Endothelial cell of umbilical vein (primary cell): ENCODE measurements around the gene HYAL3. TPM values are rescaled to one million over a fixed set of nuclear protein-coding genes. Genes with fewer than 3 reads are reported as not detected.

Source experiments
- BruUV-seq: library from RNA; stranded (reverse); fragments of 400-500 nt; replicated peaks from 2 replicates; lab custom pipeline; 2021; lab: Mats Ljungman, UMichigan
- CTCF ChIA-PET: fragments of 300-600, 350-600 bp; sonication (Branson Sonifier 250); formaldehyde crosslinking; loops from one replicate; lab custom pipeline; 2021; ENCODE audit warnings: antibody characterized with exemption, inconsistent platforms; lab: Charles Lee
- POLR2A ChIA-PET: fragments of 300-600, 350-600 bp; sonication (Branson Sonifier 250); formaldehyde crosslinking; loops from one replicate; lab custom pipeline; 2021; ENCODE audit warnings: antibody characterized with exemption, inconsistent platforms; lab: Charles Lee
- DNase-seq: peaks from one replicate; pipeline ENCODE4 v3.0.0-alpha.2; 2011; ENCODE audit warnings: low read depth, low spot score
- FAIRE-seq: peaks from 2 replicates; lab custom pipeline; 2011; peaks lifted over from hg19 to GRCh38; lab: Jason Lieb, UNC
- H2AFZ ChIP-seq: 2 replicates; pipeline ENCODE4 v1.6.0; 2012; ENCODE audit warnings: low read depth, low read length, control low read depth, inconsistent platforms
- H3K27ac ChIP-seq: 2 replicates; pipeline ENCODE4 v1.5.1; 2011; ENCODE audit warnings: low read depth, mild to moderate bottlenecking, control low read depth, low read length, moderate library complexity; ENCODE audit not compliant: insufficient read depth
- H3K27me3 ChIP-seq, 2 experiments: 2 replicates each; pipeline versions ENCODE4 v1.6.0 to v1.6.1; 2011; ENCODE audit warnings: low read length in 2 of 2, mixed read lengths in 1 of 2; ENCODE audit not compliant: control insufficient read depth in 2 of 2, insufficient read depth in 2 of 2
- H3K36me3 ChIP-seq, 2 experiments: 2 replicates in 1 of 2; 3 replicates in 1 of 2; pipeline ENCODE4 v1.5.1; 2011; ENCODE audit warnings: low read length in 2 of 2, mild to moderate bottlenecking in 1 of 2, moderate library complexity in 1 of 2; ENCODE audit not compliant: control insufficient read depth in 2 of 2, insufficient read depth in 2 of 2; ENCODE audit errors: extremely low read depth in 1 of 2
- H3K4me1 ChIP-seq: 3 replicates; pipeline ENCODE4 v1.5.1; 2011; ENCODE audit warnings: mild to moderate bottlenecking, low read length; ENCODE audit not compliant: control insufficient read depth, insufficient read depth; ENCODE audit errors: extremely low read depth
- H3K4me2 ChIP-seq: 2 replicates; pipeline ENCODE4 v1.6.1; 2011; ENCODE audit warnings: low read length, control low read depth, mixed read lengths; ENCODE audit not compliant: insufficient read depth
- H3K4me3 ChIP-seq, 3 experiments: fragments of 200-600 bp in 1 of 3; sonication (generic), shearing (Covaris generic) in 1 of 3; replicated peaks in 1 of 3; 2 replicates each; pipeline ENCODE4 v1.5.1; 2011 to 2016; ENCODE audit warnings: control low read depth in 3 of 3, low read length in 3 of 3, mild to moderate bottlenecking in 2 of 3, inconsistent platforms in 1 of 3, low read depth in 1 of 3, moderate library complexity in 1 of 3; ENCODE audit not compliant: insufficient read depth in 1 of 3
- H3K79me2 ChIP-seq: 2 replicates; pipeline ENCODE4 v1.6.0; 2012; ENCODE audit warnings: low read length, inconsistent platforms; ENCODE audit not compliant: control insufficient read depth, insufficient read depth
- H3K9ac ChIP-seq: replicated peaks from 2 replicates; pipeline ENCODE3; 2011; ENCODE audit warnings: low read length, control low read depth; ENCODE audit not compliant: insufficient read depth; ENCODE audit errors: extremely low read depth
- H3K9me1 ChIP-seq: replicated peaks from 3 replicates; pipeline ENCODE4 v1.6.0; 2011; ENCODE audit warnings: mild to moderate bottlenecking, low read length; ENCODE audit not compliant: control insufficient read depth, insufficient read depth; ENCODE audit errors: extremely low read depth
- H3K9me3 ChIP-seq: replicated peaks from 2 replicates; pipeline ENCODE4 v1.5.1; 2012; ENCODE audit warnings: low read length, inconsistent platforms; ENCODE audit not compliant: control insufficient read depth, insufficient read depth
- H4K20me1 ChIP-seq: replicated peaks from 2 replicates; pipeline ENCODE3; 2011; ENCODE audit warnings: mild to moderate bottlenecking, low read length; ENCODE audit not compliant: control insufficient read depth, insufficient read depth; ENCODE audit errors: extremely low read depth
- CTCF ChIP-seq, 2 donors: IDR thresholded peaks; 1 replicate in 1 of 2; 2 replicates in 1 of 2; pipeline ENCODE4 v1.5.1; 2011; ENCODE audit warnings: low read length in 2 of 2, mild to moderate bottlenecking in 2 of 2, moderate library complexity in 2 of 2, control low read depth in 1 of 2, inconsistent platforms in 1 of 2, low read depth in 1 of 2; ENCODE audit not compliant: insufficient read depth in 1 of 2; ENCODE audit errors: extremely low read depth in 1 of 2
- EZH2 ChIP-seq: IDR thresholded peaks from 2 replicates; pipeline ENCODE4 v1.6.1; 2012; ENCODE audit warnings: borderline replicate concordance, low read depth, mild to moderate bottlenecking, moderate library complexity, low read length, inconsistent platforms; ENCODE audit not compliant: severe bottlenecking
- FOS ChIP-seq: IDR thresholded peaks from 2 replicates; pipeline ENCODE4 v1.6.1; 2011; ENCODE audit warnings: mild to moderate bottlenecking, low read length, moderate library complexity, borderline replicate concordance; ENCODE audit not compliant: insufficient read depth
- GATA2 ChIP-seq: IDR thresholded peaks from 2 replicates; pipeline ENCODE4 v1.7.0; 2011; ENCODE audit warnings: low read depth, mild to moderate bottlenecking, moderate library complexity, mixed read lengths, low read length; ENCODE audit not compliant: insufficient read length, insufficient read depth
- JUN ChIP-seq: IDR thresholded peaks from 2 replicates; pipeline ENCODE4 v1.6.1; 2011; ENCODE audit warnings: borderline replicate concordance, low read depth; ENCODE audit not compliant: insufficient read length, insufficient read depth
- MAX ChIP-seq: IDR thresholded peaks from 2 replicates; pipeline ENCODE4 v1.6.1; 2011; ENCODE audit not compliant: insufficient read depth, insufficient read length
- MYC ChIP-seq: IDR thresholded peaks from one replicate; pipeline ENCODE4 v1.6.1; 2011; ENCODE audit warnings: mild to moderate bottlenecking, low read depth, low read length
- POLR2A ChIP-seq: IDR thresholded peaks from 2 replicates; pipeline ENCODE4 v1.6.1; 2012; ENCODE audit warnings: low read depth, mild to moderate bottlenecking, control low read depth, low read length
- POLR2AphosphoS5 ChIP-seq: IDR thresholded peaks from 2 replicates; pipeline ENCODE4 v1.6.1; 2012; ENCODE audit warnings: low read depth, mild to moderate bottlenecking, control low read depth, low read length, moderate library complexity; ENCODE audit not compliant: insufficient read depth
- dilution Hi-C: fragments of 300-500 bp; cut with MboI; formaldehyde crosslinking; loops from one replicate; pipeline ENCODE4 v1.15.0; 2019; ENCODE audit warnings: low sequenced_read_pairs; ENCODE audit not compliant: extremely low pct_ligation_motif_present
- intact Hi-C: fragments of 100-400 bp; cut with micrococcal nuclease; formaldehyde crosslinking; loops from one replicate; pipeline ENCODE4 v1.10.0; 2022
- polyA plus RNA-seq, 4 experiments: library from polyadenylated mRNA; depleted of rRNA in 3 of 4; stranded (reverse) in 3 of 4; unstranded in 1 of 4; fragments of >200 nt; gene quantifications; 2 replicates each; pipeline versions ENCODE4 v1.2.1 to v1.2.3, GENCODE V29; 2011 to 2012; ENCODE audit warnings: missing spikeins in 1 of 4
- total RNA-seq: library from RNA; stranded (reverse); gene quantifications from 2 replicates; pipeline ENCODE4 v1.2.3, GENCODE V29; 2021

The HYAL3 gene
- total and polyA plus RNA-seq, 2 donors (not counting 3 experiments of a cell fraction or from before 2014, with no cell fraction given) = 4.8 to 11.5 TPM

GRCh38 chr3:50271314-50271936 lies 27.8 kb downstream of the HYAL3 start:
- Histone ChIP-seq H3K4me2 (no peak overlapping the region), H3K79me2 (no peaks in the 10 kb centered on the region), H3K9me1 (no peaks in the 10 kb centered on the region), H4K20me1 (no peaks in the 10 kb centered on the region), H3K9me3 (no peaks in the 10 kb centered on the region), H3K4me1 (peaks cover 2% of the 10 kb centered on the region), H3K27me3 (peaks cover 19 to 22% of the 10 kb centered on the region in 2 experiments), H3K36me3 (no peaks in the 10 kb centered on the region), H3K4me3 (no peak overlapping the region), H3K9ac (no peak overlapping the region), H3K27ac (no peak overlapping the region), H2AFZ (no peak overlapping the region)
- no peak for FAIRE-seq
- BruUV-seq = no TSS peak
- dilution Hi-C loops = no loop called here
- DNase-seq = no peak
- TF ChIP-seq POLR2A = no peak
- no peak for TF ChIP-seq MAX
- TF ChIP-seq JUN = no peak
- no peak for TF ChIP-seq GATA2
- TF ChIP-seq EZH2 = no peak
- no peak for TF ChIP-seq MYC
- no peak for TF ChIP-seq POLR2AphosphoS5
- TF ChIP-seq FOS = no peak
- no peak for TF ChIP-seq CTCF (IDR thresholded peaks at IDR 0.05; ENCODE audit: extremely low read depth in 1 of 2, insufficient read depth in 1 of 2, low read depth in 1 of 2, low read length in 2 of 2)
- CTCF ChIA-PET = interaction anchor here (0.5 to 4.7 kb wide), 7 partner anchors 11 to 77 kb away, joined by 3 to 53 read pairs (median 4); no protein-coding TSS in a partner anchor
- intact Hi-C loops = loop anchor here (2.0 kb wide), 1 partner anchor 17 kb away; no protein-coding TSS in a partner anchor
- POLR2A ChIA-PET = interaction anchor here (0.6 kb wide), 1 partner anchor 71 kb away, joined by 3 read pairs; no protein-coding TSS in a partner anchor
